A549 (cell line): ENCODE measurements around the gene DAZAP1. TPM values are rescaled to one million over a fixed set of nuclear protein-coding genes. Genes with fewer than 3 reads are reported as not detected.

ENCODE experiments used
- ATAC-seq, 2 experiments: fragments of 200-7000 bp in 1 of 2; fragments of >200 bp in 1 of 2; cut with Nextera tagmentation in 1 of 2; cut with Tn5 transposase in 1 of 2; 3 replicates each; pipeline versions ENCODE4 v1.8.0 to v1.9.1; 2018 to 2020; ENCODE audit warnings: mild to moderate bottlenecking in 1 of 2, moderate library complexity in 1 of 2
- CTCF ChIA-PET: fragments of 300-600 bp; sonication (Branson Sonifier 250); formaldehyde crosslinking; extraction: SDS; loops from one replicate; lab custom pipeline; 2021; ENCODE audit warnings: antibody characterized with exemption, inconsistent platforms; lab: Yijun Ruan, JAX
- POLR2A ChIA-PET: fragments of 350-600 bp; formaldehyde crosslinking; extraction: SDS; loops from one replicate; lab custom pipeline; 2021; ENCODE audit warnings: antibody characterized with exemption, inconsistent platforms; lab: Yijun Ruan, JAX
- DNase-seq, 2 experiments: peaks; one replicate each; pipeline versions ENCODE4 v3.0.0 to v3.0.0-alpha.2; 2011 to 2016; ENCODE audit warnings: low read depth in 1 of 2, low spot score in 1 of 2
- FAIRE-seq: peaks from 2 replicates; lab custom pipeline; 2011; peaks lifted over from hg19 to GRCh38; lab: Jason Lieb, UNC
- H3K27ac ChIP-seq, 2 experiments: fragments of >200 bp; sonication (Bioruptor Twin); formaldehyde crosslinking; 3 replicates each; pipeline ENCODE4 v1.5.1; 2016 to 2017
- H3K4me1 ChIP-seq: fragments of >200 bp; sonication (Bioruptor Twin); formaldehyde crosslinking; 3 replicates; pipeline ENCODE4 v1.6.1; 2016
- H3K4me2 ChIP-seq: fragments of >200 bp; sonication (Bioruptor Twin); formaldehyde crosslinking; 3 replicates; pipeline ENCODE4 v1.6.1; 2016
- H3K4me3 ChIP-seq: fragments of >200 bp; sonication (Bioruptor Twin); formaldehyde crosslinking; 3 replicates; pipeline ENCODE4 v1.5.1; 2016
- H3K9me3 ChIP-seq: fragments of >200 bp; sonication (Bioruptor Twin); formaldehyde crosslinking; 3 replicates; pipeline ENCODE4 v1.6.1; 2016
- BHLHE40 ChIP-seq: IDR thresholded peaks from 2 replicates; pipeline ENCODE4 v1.6.1; 2012; ENCODE audit warnings: low read depth, low read length, inconsistent platforms
- CEBPB ChIP-seq, 2 experiments: fragments of >200 bp in 1 of 2; sonication (Bioruptor Twin) in 1 of 2; formaldehyde crosslinking in 1 of 2; IDR thresholded peaks; 2 replicates each; pipeline ENCODE4 v1.6.1; 2012 to 2016
- CHD2 ChIP-seq: fragments of 150-350 bp; IDR thresholded peaks from 2 replicates; pipeline ENCODE4 v1.6.1; 2014; ENCODE audit warnings: low read length; ENCODE audit not compliant: partially characterized antibody
- CHD4 ChIP-seq: fragments of 200-600 bp; sonication (generic); IDR thresholded peaks from 2 replicates; pipeline ENCODE4 v1.6.1; 2016; ENCODE audit warnings: antibody characterized with exemption, mild to moderate bottlenecking, borderline replicate concordance
- EHMT2 ChIP-seq: fragments of 200-600 bp; sonication (generic); IDR thresholded peaks from 2 replicates; pipeline ENCODE4 v1.6.1; 2016; ENCODE audit warnings: antibody characterized with exemption, low read depth, mild to moderate bottlenecking, moderate library complexity
- FOSL2 ChIP-seq, 2 experiments: fragments of 450-650 bp in 1 of 2; fragments of >200 bp in 1 of 2; sonication (Bioruptor Twin) in 1 of 2; formaldehyde crosslinking; IDR thresholded peaks; 2 replicates each; pipeline versions ENCODE4 v1.5.0 to v1.6.1; 2016 to 2020; ENCODE audit warnings: mild to moderate bottlenecking in 1 of 2, moderate library complexity in 1 of 2
- FOXS1 ChIP-seq: fragments of 250-450 bp; sonication (Bioruptor Pico); IDR thresholded peaks from 2 replicates; pipeline ENCODE4 v1.5.0; 2020; ENCODE audit warnings: mild to moderate bottlenecking, moderate library complexity
- HEYL ChIP-seq: fragments of 250-450 bp; sonication (Bioruptor Pico); IDR thresholded peaks from 2 replicates; pipeline ENCODE4 v1.8.0; 2021; ENCODE audit warnings: mild to moderate bottlenecking, moderate library complexity
- HOXA7 ChIP-seq: fragments of 250-450 bp; sonication (Bioruptor Pico); IDR thresholded peaks from 2 replicates; pipeline ENCODE4 v1.5.0; 2020; ENCODE audit warnings: mild to moderate bottlenecking, moderate library complexity
- KDM5A ChIP-seq: fragments of 200-600 bp; sonication (generic); IDR thresholded peaks from 2 replicates; pipeline ENCODE4 v1.6.1; 2016; ENCODE audit warnings: antibody characterized with exemption, mild to moderate bottlenecking
- MAZ ChIP-seq: fragments of 150-350 bp; IDR thresholded peaks from 2 replicates; pipeline ENCODE4 v1.6.1; 2014; ENCODE audit warnings: antibody characterized with exemption, low read depth, low read length, borderline replicate concordance
- NFE2L2 ChIP-seq: fragments of 150-350 bp; conservative IDR thresholded peaks from 2 replicates; pipeline ENCODE4 v1.6.1; 2014; ENCODE audit warnings: low read length
- NPAS2 ChIP-seq: fragments of 250-450 bp; sonication (Bioruptor Pico); IDR thresholded peaks from 2 replicates; pipeline ENCODE4 v1.8.0; 2022; ENCODE audit warnings: mild to moderate bottlenecking, moderate library complexity, borderline replicate concordance
- POLR2A ChIP-seq: IDR thresholded peaks from 2 replicates; pipeline ENCODE4 v1.6.1; 2012; ENCODE audit warnings: mild to moderate bottlenecking, low read length
- RAD21 ChIP-seq, 2 experiments: fragments of >200 bp in 1 of 2; sonication (Bioruptor Twin) in 1 of 2; formaldehyde crosslinking in 1 of 2; IDR thresholded peaks in 1 of 2; conservative IDR thresholded peaks in 1 of 2; 2 replicates in 1 of 2; 3 replicates in 1 of 2; pipeline ENCODE4 v1.6.1; 2012 to 2018; ENCODE audit warnings: inconsistent platforms in 1 of 2
- RNF2 ChIP-seq: fragments of 200-600 bp; sonication (generic); IDR thresholded peaks from 2 replicates; pipeline ENCODE4 v1.6.1; 2016; ENCODE audit warnings: low read depth, mild to moderate bottlenecking, antibody characterized with exemption, moderate library complexity, borderline replicate concordance
- SREBF2 ChIP-seq: fragments of 450-650 bp; IDR thresholded peaks from 2 replicates; pipeline ENCODE4 v1.6.1; 2014; ENCODE audit warnings: mild to moderate bottlenecking, moderate library complexity
- TFCP2L1 ChIP-seq: fragments of 250-450 bp; sonication (Bioruptor Pico); IDR thresholded peaks from 2 replicates; pipeline ENCODE4 v1.5.0; 2021; ENCODE audit warnings: mild to moderate bottlenecking
- TP53 ChIP-seq: fragments of 250-450 bp; sonication (Bioruptor Pico); IDR thresholded peaks from 2 replicates; pipeline ENCODE4 v1.5.0; 2021; ENCODE audit warnings: mild to moderate bottlenecking, moderate library complexity
- WGBS: methylation state at CpG from one replicate; pipeline ENCODE4 v1.1.6; 2017; ENCODE audit errors: missing lambda C conversion rate; 5-methylcytosine and 5-hydroxymethylcytosine counted together
- polyA plus RNA-seq, 4 experiments: library from polyadenylated mRNA; depleted of rRNA in 3 of 4; stranded (reverse); fragments of >200 nt; fragmentation: RNase III in 1 of 4; extraction: RNeasy Plus Mini Kit Qiagen cat#74134 plus additional on column Dnase treatment in 1 of 4; gene quantifications; 2 replicates in 3 of 4; 3 replicates in 1 of 4; pipeline ENCODE4 v1.2.3, GENCODE V29; 2011 to 2017
- TF ChIP-seq, protein P1 (sequence below): IDR thresholded peaks from 2 replicates; pipeline ENCODE4 v1.6.1; 2012
- TF ChIP-seq, protein P2 (sequence below): IDR thresholded peaks from 2 replicates; pipeline ENCODE4 v1.6.1; 2012

Gene DAZAP1
- polyA plus RNA-seq, 2 of the 4 experiments (the other 2 are of a cell fraction) = 58.9 to 86.3 TPM

DNA sequence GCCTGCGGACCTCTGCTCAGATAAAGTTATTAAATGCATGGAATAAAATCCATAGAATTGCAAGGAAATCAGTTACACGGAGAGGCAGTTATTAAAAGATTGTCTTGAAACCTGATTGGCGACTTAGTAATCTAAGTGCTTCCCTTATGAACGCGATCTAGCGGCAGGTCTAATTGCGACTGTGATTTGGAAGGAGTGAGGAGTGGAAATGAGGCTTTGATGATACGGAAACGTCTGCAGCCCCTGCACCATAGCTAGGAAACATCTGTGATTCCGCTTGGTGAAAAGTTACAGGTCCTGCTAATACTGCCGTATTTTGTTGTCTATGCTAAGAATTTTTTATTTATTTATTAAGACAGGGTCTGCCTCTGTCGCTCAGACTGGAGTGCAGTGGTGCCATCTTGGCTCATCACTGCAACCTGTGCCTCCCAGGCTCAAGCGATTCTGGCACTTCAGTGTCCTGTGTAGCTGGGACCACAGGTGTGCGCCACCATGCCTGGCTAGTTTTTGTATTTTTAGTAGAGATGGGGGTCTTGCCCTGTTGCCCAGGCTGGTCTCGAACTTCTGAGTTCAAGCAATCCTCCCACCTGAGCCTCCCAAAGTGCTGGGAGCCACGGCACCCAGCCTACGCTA lies 22.8 kb upstream of the DAZAP1 start:
- DNase-seq (no peak), ATAC-seq (no peak), FAIRE-seq (no peak)
- 36% methylated on average over 17 of the region's 17 CpGs for WGBS
- H3K4me2 ChIP-seq = peak overlapping the region; percentile 94
- ChIA-PET CTCF (interaction anchor here (0.5 to 2.8 kb wide), 2 partner anchors 21 to 70 kb away, joined by 3 to 11 read pairs; no protein-coding TSS in a partner anchor), POLR2A (no interaction called here)
- H3K4me3 ChIP-seq = peak overlapping the region; percentile 82
- H3K27ac ChIP-seq = peak overlapping the region; percentile 78 to 96
- peaks cover 4% of the 10 kb centered on the region; the same call in 1 of the 3 replicates for H3K4me1 ChIP-seq
- H3K9me3 ChIP-seq = no peaks in the 10 kb centered on the region
- TF ChIP-seq, protein P1, sequence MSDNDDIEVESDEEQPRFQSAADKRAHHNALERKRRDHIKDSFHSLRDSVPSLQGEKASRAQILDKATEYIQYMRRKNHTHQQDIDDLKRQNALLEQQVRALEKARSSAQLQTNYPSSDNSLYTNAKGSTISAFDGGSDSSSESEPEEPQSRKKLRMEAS = no peak
- TF ChIP-seq HEYL (CRISPR knock-in tag) (no peak), NPAS2 (no peak), TFCP2L1 (CRISPR knock-in tag) (no peak)

- ATAC-seq = no peak
- CTCF ChIA-PET = interaction anchor here (0.8 to 2.8 kb wide), 3 partner anchors 17 to 71 kb away, joined by 3 to 11 read pairs (median 3); a partner anchor contains a TSS
- Histone ChIP-seq H3K4me3 (no peak overlapping the region), H3K4me1 (peaks cover 4% of the 10 kb centered on the region; the same call in 1 of the 3 replicates), H3K27ac (no peak overlapping the region), H3K4me2 (no peak overlapping the region), H3K9me3 (no peaks in the 10 kb centered on the region)
- WGBS = 83% methylated on average over 2 of the region's 3 CpGs
- FAIRE-seq = no peak
- DNase-seq = no peak
- POLR2A ChIA-PET = no interaction called here
- no peak for TF ChIP-seq FOSL2 (IDR thresholded peaks at IDR 0.05)
- TF ChIP-seq FOSL2 (CRISPR knock-in tag; IDR thresholded peaks at IDR 0.05) = no peak
- TF ChIP-seq SREBF2 = no peak
- no peak for TF ChIP-seq RAD21 (conservative IDR thresholded peaks at IDR 0.05 in 1 of 2, IDR thresholded peaks at IDR 0.05 in 1 of 2)
- TF ChIP-seq, protein P2, sequence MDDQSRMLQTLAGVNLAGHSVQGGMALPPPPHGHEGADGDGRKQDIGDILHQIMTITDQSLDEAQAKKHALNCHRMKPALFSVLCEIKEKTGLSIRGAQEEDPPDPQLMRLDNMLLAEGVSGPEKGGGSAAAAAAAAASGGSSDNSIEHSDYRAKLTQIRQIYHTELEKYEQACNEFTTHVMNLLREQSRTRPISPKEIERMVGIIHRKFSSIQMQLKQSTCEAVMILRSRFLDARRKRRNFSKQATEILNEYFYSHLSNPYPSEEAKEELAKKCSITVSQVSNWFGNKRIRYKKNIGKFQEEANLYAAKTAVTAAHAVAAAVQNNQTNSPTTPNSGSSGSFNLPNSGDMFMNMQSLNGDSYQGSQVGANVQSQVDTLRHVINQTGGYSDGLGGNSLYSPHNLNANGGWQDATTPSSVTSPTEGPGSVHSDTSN = no peak
- TF ChIP-seq KDM5A = no peak
- TF ChIP-seq NFE2L2 = no peak
- no peak for TF ChIP-seq RNF2
- TF ChIP-seq EHMT2 = no peak
- TF ChIP-seq CHD2 = no peak
- TF ChIP-seq MAZ = no peak
These were observed 21.6 kb upstream of the DAZAP1 start for GRCh38 chr19:1385816-1386215.

DNA sequence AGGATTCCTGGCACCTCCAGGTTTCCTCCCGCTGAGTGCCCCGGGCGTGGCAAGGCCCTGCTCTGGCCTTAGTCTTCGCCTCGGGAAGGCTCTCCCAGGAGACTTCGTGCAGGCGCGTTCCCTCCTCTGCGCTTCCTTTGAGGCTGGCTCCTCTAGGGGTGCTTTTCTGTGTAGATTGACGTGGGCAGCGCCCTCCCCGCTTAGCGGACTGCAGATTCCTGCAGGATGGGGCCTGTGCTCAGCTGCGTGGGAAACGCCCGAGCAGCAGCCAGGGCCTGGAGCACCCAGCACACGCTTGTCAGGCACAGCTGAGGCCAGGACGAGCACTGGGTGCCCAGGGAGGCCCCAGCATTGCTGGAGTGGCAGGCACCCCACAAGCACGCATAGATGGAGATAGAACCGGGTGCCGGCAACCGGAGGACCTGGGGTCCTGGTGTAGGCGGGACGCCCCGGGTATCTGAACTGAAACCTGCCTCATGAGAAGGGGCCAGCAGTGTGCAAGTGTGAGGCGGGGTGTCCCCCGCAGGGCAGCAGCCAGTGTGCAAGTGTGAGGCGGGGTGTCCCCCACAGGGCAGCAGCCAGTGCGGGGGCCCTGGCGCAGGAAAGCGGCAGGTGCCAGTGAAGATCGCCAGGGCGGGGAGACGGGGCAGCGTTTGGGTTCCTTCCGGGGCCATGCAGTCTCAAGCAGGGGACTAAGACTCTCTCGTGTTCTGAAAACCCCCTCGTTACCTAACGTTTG lies 20.3 kb upstream of the DAZAP1 start:
- FAIRE-seq (no peak), ATAC-seq (no peak), DNase-seq (no peak)
- Histone ChIP-seq H3K4me3 (no peak overlapping the region), H3K9me3 (no peaks in the 10 kb centered on the region), H3K4me2 (no peak overlapping the region), H3K27ac (no peak overlapping the region), H3K4me1 (peaks cover 4% of the 10 kb centered on the region; the same call in 1 of the 3 replicates)
- ChIA-PET CTCF (interaction anchor here (2.8 kb wide), 1 partner anchor 72 kb away, joined by 11 read pairs; no protein-coding TSS in a partner anchor), POLR2A (no interaction called here)
- 93% methylated on average over 24 of the region's 39 CpGs for WGBS
- TF ChIP-seq TP53 (CRISPR knock-in tag) (no peak), POLR2A (no peak), CHD2 (no peak), FOXS1 (no peak), BHLHE40 (no peak), HOXA7 (CRISPR knock-in tag) (no peak), CEBPB (IDR thresholded peaks at IDR 0.05) (no peak), CHD4 (no peak)
- TF ChIP-seq, protein P1 = no peak
